D721Med (cell line): ENCODE measurements around the gene DAND5.

Source experiments
- DNase-seq: peaks from one replicate; pipeline ENCODE4 v3.0.0; 2011; ENCODE audit warnings: low spot score; ENCODE audit not compliant: insufficient read length
- FAIRE-seq: peaks from 2 replicates; lab custom pipeline; 2011; peaks lifted over from hg19 to GRCh38; lab: Jason Lieb, UNC
- CTCF ChIP-seq: IDR thresholded peaks from 2 replicates; pipeline ENCODE4 v1.5.1; 2012; ENCODE audit warnings: mild to moderate bottlenecking, control low read depth; ENCODE audit not compliant: insufficient read depth; ENCODE audit errors: missing control alignments

The DAND5 gene

GRCh38 chr19:12996406-12997094 is 27.2 kb downstream of the DAND5 start:
- FAIRE-seq: no peak

GRCh38 chr19:12997179-12997966 is 28.0 kb downstream of the DAND5 start:
- DNase-seq: no peak
- FAIRE-seq: no peak
- no peak for TF ChIP-seq CTCF

More at GRCh38 chr19:12996406-12997094, 27.2 kb downstream of the DAND5 start:
- no peak for DNase-seq
- TF ChIP-seq CTCF: no peak

GRCh38 chr19:12997967-12998940 is 28.9 kb downstream of the DAND5 start:
- FAIRE-seq: no peak
- no peak for DNase-seq
- no peak for TF ChIP-seq CTCF

GRCh38 chr19:13001166-13001501 is 31.8 kb downstream of the DAND5 start:
- TF ChIP-seq CTCF: no peak
- DNase-seq (no peak), FAIRE-seq (no peak)

GRCh38 chr19:13001502-13002165 is 32.3 kb downstream of the DAND5 start:
- FAIRE-seq (no peak), DNase-seq (no peak)

More at GRCh38 chr19:13001502-13002165, 32.3 kb downstream of the DAND5 start:
- TF ChIP-seq CTCF: no peak
